Colon (tissue), 2 donors: Measurements from ENCODE around the gene LDHAL6B.

ENCODE experiments used
- FAIRE-seq: peaks from 2 replicates; lab custom pipeline; 2012; peaks lifted over from hg19 to GRCh38; lab: Jason Lieb, UNC
- donor health status: control.
- donor health status: control.

Gene LDHAL6B

DNA sequence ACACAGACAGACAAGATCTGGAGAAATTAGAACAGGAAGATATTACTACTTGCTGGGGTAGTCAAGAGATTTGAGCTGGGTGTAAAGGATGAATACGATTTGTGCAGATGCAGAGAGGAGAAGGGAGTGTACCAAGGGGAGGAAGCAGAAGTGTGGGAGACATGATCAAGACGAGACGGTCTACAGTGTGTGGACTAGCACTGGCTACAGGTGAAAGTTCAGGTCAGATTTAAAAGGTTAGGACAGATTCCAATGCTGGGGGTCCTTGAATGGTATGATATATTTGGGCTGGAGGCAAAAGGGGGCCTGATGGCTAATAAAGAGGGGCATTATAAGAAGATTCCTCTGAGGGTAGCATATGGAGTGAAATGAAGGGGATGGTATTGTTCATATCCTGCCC is 12.1 kb downstream of the LDHAL6B start:
- no peak for FAIRE-seq

DNA sequence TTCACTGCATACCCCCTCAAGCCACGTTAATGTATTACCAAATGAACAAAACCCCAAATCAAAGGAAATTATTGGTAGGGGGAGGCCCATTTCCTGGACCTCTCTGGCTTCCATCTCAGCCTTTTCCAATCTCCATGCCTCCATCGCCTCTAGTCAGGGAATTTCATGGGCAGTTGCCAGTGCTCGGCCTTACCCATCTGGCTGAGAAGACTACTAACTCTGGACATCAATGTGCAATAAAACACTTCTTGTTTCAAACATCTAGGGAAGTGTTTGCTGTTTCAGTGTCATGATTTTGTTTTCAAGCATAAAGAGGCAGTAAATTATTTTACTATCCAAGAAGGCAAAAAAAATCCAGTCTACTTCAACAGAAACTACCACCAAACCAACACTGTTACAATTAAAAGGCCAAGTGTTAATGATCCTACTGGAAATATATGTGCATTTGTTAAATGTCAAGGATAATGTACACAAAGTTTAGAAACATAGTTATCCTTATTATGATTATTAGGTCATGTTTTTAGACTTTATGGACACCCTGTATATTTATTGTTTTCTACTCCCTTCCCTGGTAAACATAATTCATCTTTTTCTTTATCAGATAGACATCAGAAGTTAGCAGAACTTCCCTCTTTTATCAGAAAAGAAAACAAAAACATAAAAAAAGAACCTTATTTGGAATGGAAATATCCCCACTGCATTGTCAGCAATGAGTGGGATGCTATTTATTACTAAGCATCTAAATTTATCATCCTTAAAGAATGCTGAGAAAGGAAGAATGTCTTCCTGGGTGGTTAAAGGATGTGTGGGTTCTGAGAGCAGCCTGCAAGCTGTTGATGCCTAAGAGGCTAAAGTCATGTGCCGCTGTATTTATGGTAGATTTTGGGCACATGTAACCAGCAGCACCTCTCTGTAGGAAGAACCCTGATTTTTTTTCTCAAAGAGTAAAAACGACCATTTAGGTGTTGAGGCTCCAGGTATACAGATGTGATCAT is 15.2 kb downstream of the LDHAL6B start:
- FAIRE-seq = no peak

DNA sequence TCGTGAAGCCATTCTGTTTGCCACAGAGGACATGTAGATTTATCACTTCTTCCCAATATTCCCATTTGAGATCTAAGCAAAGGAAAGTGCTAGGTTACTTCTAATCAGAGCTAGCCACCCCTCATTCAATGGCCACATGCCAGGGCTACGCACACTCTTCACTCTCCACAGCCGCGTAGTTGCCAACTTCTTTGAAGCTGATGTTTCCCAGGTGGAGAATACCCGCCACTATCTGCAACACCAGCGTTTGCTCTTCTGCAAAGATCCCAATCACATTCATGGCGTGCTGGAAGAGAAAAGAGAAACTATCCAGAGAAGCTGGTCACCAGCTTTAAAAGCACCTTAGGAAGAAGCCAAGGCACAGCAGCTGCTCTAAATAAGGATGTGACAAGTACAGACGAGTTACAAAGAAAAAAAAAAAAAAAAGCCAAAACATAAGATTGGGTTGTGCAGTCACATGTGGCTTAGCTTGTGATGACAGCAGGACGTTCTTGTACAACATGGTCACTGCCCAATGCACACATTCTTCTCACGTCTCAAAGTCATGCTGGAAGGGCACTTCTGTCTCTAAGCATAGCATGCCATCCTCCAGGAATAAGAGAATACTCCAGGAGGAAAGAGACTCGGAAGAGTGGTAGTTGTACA is 16.4 kb downstream of the LDHAL6B start:
- FAIRE-seq = no peak

DNA sequence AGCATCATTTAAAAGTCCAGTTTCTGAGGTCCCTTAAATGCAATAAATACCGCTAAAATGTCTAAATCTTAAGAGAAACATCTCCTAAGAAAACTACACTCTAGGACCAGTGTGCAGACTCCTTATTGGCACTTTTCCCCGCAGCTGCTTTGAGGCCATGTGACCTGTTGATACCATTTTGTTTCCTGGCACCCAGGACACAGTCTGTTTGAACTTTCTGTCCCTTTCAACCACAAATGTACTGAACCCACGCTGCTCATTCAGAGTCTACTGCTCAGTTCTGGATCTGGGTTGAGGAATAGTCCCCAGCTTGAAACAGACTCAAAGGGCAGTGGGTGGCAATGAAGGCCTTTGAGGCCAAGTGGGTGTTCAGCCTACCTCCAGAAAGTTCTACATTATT is 17.1 kb downstream of the LDHAL6B start:
- no peak for FAIRE-seq

DNA sequence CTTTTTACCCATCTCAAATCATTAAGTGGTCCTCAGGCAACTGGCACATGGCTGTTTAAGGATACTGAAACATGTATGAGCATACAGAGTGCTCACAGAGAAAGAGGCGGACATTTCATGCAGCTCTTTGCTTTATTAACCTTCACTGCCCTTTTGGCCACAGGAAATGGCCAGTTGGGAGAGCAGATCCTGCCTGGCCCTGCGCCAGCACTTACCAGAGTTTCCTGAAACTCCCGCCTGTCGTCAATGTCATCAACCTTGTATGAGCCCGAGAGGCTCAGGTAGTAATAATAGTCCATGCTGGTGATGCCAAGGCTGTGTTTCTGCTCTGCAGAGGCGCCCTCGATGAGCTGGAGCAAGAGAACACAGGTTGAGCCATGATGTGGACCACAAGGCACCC is 17.8 kb downstream of the LDHAL6B start:
- FAIRE-seq = no peak

DNA sequence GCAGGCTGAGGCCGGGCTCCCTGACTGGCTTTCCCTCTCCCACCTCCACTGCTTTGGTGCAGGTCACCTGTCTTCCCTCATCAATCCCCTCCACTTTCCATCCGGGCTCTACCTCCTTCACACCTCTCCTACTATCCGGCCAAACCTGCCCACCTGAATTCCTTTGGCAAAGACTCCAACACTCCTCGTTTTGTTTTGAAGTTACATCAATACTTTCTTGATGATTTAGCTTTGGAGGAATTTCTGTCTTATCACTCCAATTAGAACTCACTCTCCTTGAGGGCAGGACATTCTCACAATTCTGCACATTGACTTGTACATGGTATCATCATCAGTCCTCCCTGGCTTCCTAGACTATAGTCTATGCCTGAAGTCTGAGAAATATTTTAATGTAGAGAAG is 20.4 kb downstream of the LDHAL6B start:
- no peak for FAIRE-seq

DNA sequence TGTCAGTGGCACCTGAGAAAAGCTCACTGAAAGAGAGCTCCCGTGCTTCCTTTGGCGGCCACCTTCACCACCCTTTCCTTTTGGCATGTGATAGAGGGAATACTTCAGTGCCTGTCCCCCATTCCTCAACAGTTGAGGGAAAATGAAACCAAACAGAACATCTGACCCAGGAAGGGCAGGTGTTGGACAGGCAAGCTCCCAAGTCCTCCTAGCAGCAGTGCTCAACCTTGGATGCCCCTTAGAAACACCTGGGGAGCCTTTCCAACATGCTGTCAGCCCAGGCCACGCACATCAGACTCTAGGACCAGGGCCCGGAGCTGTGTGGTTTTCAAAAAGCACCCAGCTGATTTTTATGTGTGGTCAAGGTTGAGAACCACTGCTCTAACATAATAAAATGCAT is 22.4 kb downstream of the LDHAL6B start:
- FAIRE-seq = no peak

DNA sequence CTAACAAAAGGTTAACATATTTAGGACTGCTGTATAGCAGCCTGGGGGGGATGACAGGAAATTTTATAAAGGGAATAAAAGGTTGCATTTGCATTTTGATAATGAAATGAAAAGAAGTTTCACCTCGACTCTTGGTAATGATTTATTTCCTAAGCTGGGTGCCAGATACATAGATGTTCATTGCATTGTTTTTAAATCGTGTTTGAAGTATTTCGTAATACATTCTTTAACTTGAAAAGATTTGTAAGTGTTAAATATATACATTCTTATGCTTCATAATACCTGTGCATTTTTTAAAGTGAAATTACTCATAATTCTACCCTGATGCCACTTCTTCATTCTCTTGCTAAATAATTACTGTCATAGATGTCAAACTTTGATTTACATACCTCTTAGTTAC is 22.8 kb downstream of the LDHAL6B start:
- FAIRE-seq = peak; percentile 28

DNA sequence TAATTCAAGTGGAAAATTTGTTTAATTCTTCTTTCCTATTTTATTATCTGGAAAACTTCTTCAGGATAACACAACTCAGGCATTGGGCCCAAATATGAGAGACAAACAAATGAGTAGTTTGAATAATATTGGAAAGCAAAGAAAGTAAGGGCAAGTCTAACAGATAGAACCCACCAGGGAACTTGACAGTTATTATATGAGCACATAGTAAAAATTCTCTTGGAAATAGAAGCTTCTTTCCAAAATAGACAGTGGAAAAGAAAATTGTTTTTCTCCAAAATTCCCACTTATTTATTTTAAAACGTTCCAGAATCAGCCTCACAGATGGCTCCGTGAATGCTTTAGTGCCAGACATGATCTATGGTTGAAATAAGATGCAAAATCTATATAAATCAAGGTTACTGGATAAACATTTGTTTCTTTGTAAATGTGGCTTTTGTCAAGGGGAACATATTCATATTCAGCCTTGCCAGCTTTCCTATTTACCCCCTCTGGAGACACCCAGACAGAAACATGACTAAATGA is 23.9 kb downstream of the LDHAL6B start:
- FAIRE-seq = no peak

DNA sequence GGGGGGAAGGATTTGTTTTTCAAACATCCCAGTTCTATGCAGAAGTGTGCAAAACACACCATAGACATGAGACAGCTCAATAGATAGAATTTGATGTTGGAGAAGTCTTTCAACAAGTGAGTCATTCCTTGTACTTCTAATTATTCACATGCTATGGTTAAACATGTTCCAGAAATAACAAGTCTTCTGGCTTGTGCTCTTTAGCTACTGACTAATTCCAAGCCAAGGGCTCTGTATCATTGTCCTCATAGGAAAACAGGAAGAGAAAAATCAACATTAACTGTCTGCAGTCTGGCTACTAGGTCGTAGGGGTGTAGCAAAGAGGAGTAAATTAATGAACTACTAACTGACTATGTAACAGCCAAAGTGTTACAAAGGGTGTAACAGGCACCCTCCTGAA is 25.8 kb downstream of the LDHAL6B start:
- no peak for FAIRE-seq

DNA sequence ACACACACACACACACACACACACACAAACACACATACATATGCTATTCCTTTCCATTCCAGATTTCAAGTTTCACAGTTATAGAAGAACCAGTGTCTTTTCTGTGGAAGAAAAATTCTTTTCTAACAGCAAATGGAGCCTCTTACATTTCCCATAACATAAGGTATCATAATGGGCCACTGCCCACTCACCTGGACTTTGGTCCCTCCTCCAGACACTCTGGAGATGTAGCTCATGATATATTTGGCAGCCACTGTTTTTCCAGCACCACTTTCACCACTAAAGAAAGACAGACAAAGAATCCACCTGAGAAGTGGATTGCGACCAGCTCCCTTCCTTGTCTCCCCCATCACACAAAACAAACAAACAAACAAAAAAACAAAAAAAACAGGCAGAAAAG is 29.8 kb downstream of the LDHAL6B start:
- no peak for FAIRE-seq

DNA sequence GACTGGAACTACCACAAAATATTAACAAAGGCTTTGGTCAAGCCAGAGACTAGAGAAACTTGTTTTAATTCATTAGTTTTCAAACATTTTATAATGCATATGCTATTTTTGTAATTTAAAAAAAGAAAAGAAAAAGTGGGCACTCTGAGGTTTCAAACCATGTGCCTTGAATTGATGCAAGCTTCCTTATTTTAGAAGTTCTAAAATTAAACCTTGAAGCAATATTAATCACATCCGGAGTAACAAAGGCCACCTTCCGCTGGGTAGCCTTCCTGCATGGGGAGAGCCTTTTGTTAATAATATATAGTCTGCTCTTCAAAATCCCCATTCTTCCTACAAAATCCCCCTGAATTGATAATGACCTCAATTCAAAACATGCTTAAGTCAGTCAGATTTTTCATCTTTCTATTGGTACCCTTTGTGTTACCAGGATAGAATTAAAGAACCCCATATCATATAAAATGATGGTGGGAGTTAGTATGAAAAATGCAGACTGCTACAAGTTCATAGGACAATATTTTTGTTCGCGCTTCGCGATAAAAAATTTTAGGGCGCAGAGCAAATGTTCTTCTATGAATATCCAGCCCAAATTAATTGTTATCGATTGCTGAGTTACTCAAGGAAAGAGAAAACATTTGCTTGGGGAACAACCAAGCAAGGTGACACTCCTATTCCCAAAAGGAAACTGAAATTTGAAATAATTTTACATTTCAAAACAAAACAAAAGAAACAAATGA is 30.6 kb downstream of the LDHAL6B start:
- no peak for FAIRE-seq

DNA sequence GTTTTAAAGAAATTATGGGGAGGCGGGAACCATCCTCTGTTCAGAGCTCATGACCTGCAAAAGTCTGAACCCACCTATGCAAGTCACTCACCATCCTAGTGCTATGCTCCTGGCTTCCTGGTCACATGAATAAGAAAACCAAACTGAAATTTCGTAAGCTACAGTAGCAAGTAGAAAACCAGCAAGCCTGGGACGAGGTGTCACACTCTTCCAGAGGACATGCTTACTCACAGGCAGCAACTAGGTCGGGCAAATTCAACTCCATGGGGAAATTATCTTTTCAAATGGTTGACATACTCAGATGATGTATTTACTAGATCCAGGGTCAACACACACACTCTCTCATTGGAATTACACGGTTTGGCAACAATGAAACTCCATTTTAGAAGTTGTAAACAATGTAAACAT is 31.3 kb downstream of the LDHAL6B start:
- no peak for FAIRE-seq

DNA sequence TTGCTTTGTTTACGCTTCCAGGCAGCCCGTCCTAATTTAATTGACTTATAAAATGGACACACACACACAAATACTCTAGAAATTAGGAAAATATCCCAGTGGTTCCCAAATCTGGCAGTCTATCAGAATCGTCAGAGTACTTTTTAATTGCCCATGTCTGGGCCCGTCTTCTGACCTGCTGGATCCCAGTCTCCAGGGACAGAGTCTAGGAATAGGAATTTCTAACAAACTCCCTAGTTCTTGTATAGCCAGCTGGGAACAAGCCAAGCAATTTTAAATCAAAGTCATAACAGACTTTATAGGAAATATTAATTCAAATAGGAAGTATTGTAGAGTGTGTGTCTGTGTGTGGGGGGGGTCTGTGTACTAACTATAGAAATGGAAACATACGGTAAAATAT is 33.4 kb downstream of the LDHAL6B start:
- FAIRE-seq = no peak

DNA sequence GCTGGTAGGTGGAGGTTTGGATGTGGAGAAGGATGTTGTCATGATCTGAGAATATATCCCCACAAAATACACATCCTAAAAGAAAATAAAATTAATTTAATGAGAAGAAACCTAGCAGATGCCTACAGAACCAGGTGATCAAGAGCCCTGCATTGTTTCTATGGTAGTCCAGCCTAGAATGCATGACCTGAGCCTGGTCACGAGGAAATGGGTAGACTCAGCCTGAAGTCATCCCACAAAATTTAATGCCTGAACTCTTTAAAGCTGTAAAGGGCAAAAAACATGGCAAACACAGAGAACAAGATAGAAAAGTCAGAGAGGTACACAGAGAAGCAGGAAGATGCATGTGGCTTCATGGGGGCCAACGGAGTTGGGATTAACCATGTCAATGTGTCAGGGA is 36.0 kb downstream of the LDHAL6B start:
- no peak for FAIRE-seq

DNA sequence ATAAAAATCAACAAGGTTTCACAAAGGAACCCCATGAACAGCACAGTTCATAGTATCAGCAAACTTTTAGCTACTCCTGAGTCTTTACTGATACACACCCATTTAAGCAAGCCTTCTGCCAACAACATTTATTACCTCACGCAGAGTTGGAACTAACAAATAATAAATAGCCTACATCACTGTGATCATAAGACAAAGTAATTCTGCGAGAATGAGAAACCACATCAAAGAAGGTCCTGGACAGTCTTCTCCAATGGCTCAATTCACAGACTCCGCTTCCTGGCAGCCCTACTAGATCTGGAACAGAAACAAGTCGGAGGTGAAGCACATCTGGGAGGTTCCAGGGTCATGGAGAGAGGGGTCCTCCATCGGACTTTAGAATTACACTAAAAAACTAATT is 37.0 kb downstream of the LDHAL6B start:
- no peak for FAIRE-seq

DNA sequence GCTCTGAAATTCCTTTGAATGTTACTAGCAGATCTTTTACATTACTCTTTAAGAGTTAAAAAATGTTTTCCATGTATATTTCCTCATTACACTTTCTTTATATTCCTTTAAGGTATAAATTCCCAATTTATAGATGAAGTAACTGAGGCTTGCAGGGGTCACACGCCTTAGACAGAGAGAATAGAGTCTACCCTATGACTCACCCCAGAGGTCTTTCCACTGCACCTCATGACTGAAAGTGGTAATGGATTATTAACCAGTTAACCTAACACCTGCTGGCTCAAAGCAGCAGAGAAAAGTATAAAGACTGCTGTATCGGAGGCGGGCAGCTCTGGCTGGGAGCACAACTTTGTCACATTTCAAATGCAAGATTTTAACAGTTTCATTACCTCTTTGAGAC is 37.7 kb downstream of the LDHAL6B start:
- FAIRE-seq = no peak

DNA sequence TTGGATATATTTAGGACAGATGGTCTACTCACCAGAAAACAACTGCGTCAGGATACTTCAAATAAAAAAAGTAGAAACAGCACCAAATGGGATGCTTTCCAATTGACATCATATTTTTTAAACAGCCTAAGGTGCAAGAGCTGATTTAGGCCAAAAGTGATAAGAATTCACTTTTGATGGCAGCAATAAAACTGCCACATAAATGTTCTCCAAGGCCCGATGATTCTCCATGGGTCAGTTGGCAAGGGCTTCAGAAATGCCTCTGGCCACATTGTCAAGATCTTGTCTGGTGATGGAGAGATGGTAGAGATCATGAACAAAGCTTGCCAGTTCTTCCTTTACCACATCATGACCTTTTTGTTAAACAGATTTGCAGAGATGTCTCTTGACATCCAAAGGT is 38.9 kb downstream of the LDHAL6B start:
- no peak for FAIRE-seq

DNA sequence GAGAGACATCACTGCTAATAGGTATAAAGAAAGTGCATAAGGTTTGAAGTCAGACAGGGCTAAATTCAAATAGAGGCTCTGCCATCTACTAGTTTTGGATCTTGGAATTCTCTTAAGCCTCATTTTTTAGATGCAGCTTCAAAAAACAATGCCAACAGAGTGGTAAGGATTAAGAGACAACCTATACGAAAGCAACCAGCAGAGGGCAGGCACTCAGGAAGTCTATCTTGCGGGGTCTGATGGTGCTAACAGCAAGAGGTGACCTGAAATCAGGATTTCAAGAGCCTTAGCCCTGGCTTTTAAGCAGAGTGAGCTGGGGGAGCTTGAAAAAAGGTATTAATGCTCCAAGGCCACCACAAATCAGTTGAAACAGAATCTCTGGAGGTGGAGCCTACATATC is 40.7 kb downstream of the LDHAL6B start:
- FAIRE-seq = no peak

DNA sequence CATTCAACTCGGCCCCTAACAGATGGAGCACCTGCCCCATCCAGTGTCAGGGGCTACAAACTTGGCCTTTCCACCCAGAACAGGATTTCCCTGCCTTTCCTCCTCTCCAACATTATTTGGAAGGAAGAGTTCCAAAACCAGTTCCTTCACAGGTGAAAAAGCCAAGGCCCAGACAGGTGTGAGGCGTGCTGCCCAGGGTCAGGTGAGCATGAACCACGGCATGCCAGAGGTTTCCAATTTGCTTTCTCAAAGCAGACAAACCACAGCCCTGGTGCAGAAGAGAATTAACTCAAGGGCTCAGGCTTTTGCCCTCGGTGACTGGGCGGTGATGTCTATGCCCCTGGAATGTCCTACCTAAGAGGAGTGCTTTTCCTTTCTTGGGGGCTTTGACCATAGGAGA is 43.2 kb downstream of the LDHAL6B start:
- no peak for FAIRE-seq

DNA sequence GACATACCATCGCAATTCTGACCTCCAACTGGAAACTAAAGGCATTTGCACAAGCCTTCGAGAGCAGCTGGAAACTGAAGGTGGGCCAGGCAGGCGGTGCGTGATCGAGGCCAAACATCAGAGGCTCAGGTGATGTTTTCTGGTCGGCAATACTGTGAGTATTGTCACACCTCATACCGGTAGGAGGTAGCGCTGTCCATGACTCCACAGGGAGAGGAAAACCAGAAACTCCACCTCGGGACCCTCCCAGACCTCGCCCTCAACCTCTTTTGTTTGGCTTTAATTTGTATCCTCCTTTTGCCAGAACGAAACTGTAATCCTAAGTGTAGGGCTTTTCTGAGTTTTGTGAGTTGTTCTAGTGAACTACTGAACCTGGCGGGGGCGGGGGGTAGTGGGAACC is 43.6 kb downstream of the LDHAL6B start:
- FAIRE-seq = no peak

DNA sequence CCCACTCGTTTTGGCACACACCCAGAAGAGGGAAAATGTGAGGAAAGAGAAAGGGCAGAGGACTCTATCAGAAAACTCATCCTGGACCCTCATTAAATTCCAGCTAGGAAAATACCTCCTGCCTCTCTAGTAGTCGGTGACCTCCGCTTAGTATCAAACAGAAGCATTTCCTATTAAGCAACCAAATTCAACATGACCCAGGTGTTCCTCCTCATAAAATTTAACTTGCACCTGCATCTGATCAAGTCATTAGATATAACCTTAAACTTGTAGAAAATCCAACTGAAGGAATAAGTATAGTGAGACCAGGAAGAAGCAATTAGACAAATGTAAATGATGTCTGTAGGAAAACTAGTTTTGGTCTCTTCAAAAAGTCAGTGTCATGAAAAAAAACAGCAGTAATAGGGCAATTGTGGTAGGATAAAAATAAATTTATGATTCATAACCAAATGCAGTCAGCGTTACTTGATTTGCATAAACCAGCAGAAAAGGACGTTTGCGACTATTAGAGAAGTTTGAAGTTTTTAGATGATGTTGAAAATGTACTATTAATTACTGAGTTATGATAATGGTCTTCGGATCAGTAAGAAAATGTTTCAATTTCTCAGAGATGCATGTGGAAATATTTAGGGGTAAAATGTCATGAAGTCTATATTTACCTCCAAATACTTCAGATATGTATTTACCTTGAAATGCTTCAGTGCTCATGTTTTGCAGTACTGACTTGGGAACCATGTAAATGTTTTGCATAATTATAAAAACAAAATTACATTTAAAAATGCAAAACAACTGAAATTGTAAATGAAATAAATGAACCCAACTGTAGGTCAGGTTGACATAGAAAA is 44.6 kb downstream of the LDHAL6B start:
- FAIRE-seq = no peak
